ENCODE data around the gene TEAD4. TPM values are rescaled to one million over a fixed set of nuclear protein-coding genes. Genes with fewer than 3 reads are reported as not detected.

TEAD4 gene
- total RNA-seq, 2 donors from 2014 or later: not detected

- H3K9me3 ChIP-seq (ENCODE audit: control insufficient read depth, low read length, poor library complexity, severe bottlenecking): no peaks in the 10 kb centered on the region
- H3K27ac Mint-ChIP-seq: no peak overlapping the region
- DNase-seq (no peak), ATAC-seq (no peak)
- H3K36me3 Mint-ChIP-seq (ENCODE audit: low read depth): peaks cover 4% of the 10 kb centered on the region
- H3K4me3 Mint-ChIP-seq: no peak overlapping the region
- H3K27me3 Mint-ChIP-seq: no peaks in the 10 kb centered on the region
- peaks cover 5% of the 10 kb centered on the region for H3K4me1 Mint-ChIP-seq
These were observed 17.7 kb upstream of the TEAD4 start for GRCh38 chr12:2941524-2941923.

DNA sequence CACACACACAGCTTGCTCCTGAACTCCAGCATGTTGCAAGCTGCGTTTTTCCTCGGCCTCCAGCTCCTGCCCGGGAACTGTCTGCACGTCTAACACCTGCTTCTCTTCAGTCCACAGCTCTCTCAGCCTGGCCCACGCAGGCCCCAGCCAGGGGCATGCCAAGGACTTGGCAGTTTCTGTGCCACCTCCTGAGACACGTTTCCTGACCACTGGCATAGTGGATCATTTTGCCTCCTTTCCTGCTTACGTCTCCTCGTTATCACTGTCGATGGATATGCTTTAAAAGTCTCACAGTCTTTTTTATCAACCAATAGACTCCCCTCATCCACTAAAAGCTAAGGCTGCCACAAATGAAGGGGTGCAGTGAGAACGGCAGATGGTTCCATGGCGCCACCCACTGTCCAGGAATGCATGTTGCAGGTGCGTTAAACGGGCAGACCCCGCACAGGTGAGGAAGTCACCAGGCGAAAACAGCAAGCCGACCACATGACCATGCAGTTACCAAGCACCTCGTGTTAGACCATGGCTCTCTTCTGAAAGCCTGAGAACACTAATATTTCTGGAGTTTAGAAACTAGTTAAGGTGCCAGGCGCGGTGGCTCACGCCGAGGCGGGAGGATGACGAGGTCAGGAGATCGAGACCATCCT, 14.7 kb upstream of the TEAD4 start:
- ATAC-seq (peak; percentile 73), DNase-seq (peak; percentile 16 to 26 (median 16))
- H3K27ac Mint-ChIP-seq: no peak overlapping the region
- peaks cover 1% of the 10 kb centered on the region for H3K36me3 Mint-ChIP-seq (ENCODE audit: low read depth)
- peak overlapping the region; percentile 56 for H3K4me3 Mint-ChIP-seq
- H3K9me3 ChIP-seq (ENCODE audit: control insufficient read depth, low read length, poor library complexity, severe bottlenecking): no peaks in the 10 kb centered on the region
- H3K4me1 Mint-ChIP-seq: peaks cover 5% of the 10 kb centered on the region
- peaks cover 12% of the 10 kb centered on the region for H3K27me3 Mint-ChIP-seq

DNA sequence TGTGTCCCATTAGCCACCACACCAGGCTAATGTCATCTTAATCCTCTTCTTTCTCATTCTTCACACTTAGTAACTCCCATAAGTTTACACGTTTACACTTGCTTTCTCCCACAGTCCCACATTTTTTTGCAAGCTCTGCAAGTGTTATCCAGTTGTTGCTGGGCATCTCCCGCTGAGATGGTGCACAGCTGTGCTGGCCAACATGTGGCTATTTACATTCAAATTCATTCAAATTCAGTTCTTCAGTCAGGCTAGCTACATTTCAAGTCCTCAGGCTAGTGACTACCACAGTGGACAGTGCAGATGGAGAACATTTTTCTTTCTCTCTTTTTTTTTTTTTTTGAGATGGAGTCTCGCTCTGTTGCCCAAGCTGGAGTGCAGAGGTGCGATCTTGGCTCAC, 9.8 kb upstream of the TEAD4 start:
- ATAC-seq: no peak
- Mint-ChIP-seq H3K36me3 (ENCODE audit: low read depth) (no peaks in the 10 kb centered on the region), H3K4me1 (peaks cover 4% of the 10 kb centered on the region), H3K27ac (no peak overlapping the region), H3K4me3 (no peak overlapping the region), H3K27me3 (peaks cover 18% of the 10 kb centered on the region)
- DNase-seq: no peak
- no peaks in the 10 kb centered on the region for H3K9me3 ChIP-seq (ENCODE audit: control insufficient read depth, low read length, poor library complexity, severe bottlenecking)

GRCh38 chr12:2955888-2956287, 3.3 kb upstream of the TEAD4 start:
- no peak overlapping the region for H3K27ac Mint-ChIP-seq
- DNase-seq: no peak
- H3K4me3 Mint-ChIP-seq: no peak overlapping the region
- peaks cover 6% of the 10 kb centered on the region for H3K4me1 Mint-ChIP-seq
- peaks cover 38% of the 10 kb centered on the region for H3K27me3 Mint-ChIP-seq
- no peaks in the 10 kb centered on the region for H3K9me3 ChIP-seq (ENCODE audit: control insufficient read depth, low read length, poor library complexity, severe bottlenecking)
- ATAC-seq: no peak
- peaks cover 10% of the 10 kb centered on the region for H3K36me3 Mint-ChIP-seq (ENCODE audit: low read depth)

GRCh38 chr12:2957816-2958431, 1.3 kb upstream of the TEAD4 start:
- H3K27ac Mint-ChIP-seq: no peak overlapping the region
- peaks cover 10% of the 10 kb centered on the region for H3K36me3 Mint-ChIP-seq (ENCODE audit: low read depth)
- peak overlapping the region; percentile 79 for H3K4me3 Mint-ChIP-seq
- ATAC-seq (no peak), DNase-seq (no peak)
- H3K4me1 Mint-ChIP-seq: peaks cover 7% of the 10 kb centered on the region
- no peaks in the 10 kb centered on the region for H3K9me3 ChIP-seq (ENCODE audit: control insufficient read depth, low read length, poor library complexity, severe bottlenecking)
- H3K27me3 Mint-ChIP-seq: peaks cover 51% of the 10 kb centered on the region

DNA sequence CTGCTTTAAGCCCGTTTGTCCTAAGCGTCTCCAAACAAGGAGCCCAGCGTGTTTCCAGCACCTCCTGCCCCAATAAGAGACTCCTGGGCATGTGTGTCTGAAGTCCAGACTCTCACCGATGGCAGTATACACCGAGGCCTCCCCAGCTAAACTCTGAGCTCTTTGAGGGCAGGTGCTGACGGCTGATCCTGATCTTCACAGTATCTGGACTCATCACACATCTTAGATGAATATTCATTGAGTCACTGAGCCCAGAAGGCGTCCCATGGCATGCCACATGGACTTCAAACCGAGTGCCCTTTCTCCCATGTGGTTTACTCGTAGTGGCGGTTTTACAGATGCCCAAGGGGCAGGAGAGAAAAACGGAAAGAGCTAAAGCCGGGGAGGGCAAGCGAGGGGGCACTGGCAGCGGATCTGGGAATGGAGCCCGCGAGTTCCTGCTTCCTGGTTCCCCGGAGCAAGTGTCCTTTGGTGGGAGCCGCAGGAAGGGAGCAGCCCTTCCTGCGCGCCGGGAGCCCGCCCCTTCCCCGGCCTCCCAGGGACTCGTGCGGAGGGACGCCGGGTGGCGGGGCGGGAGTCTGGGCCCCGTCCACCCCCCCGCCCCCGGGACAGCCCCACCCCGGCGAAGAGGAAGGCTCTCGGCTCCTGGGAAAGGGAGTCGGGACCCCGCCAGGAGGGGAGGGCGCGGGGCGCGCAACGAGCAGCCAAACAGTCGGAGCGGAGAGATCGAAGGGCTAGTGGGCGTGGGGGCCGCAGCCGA, 585 bp upstream of the TEAD4 start:
- no peak overlapping the region for H3K27ac Mint-ChIP-seq
- peak overlapping the region; percentile 79 for H3K4me3 Mint-ChIP-seq
- peaks cover 7% of the 10 kb centered on the region for H3K4me1 Mint-ChIP-seq
- ATAC-seq (no peak), DNase-seq (no peak)
- H3K36me3 Mint-ChIP-seq (ENCODE audit: low read depth): peaks cover 10% of the 10 kb centered on the region
- peaks cover 58% of the 10 kb centered on the region for H3K27me3 Mint-ChIP-seq
- no peaks in the 10 kb centered on the region for H3K9me3 ChIP-seq (ENCODE audit: control insufficient read depth, low read length, poor library complexity, severe bottlenecking)

DNA sequence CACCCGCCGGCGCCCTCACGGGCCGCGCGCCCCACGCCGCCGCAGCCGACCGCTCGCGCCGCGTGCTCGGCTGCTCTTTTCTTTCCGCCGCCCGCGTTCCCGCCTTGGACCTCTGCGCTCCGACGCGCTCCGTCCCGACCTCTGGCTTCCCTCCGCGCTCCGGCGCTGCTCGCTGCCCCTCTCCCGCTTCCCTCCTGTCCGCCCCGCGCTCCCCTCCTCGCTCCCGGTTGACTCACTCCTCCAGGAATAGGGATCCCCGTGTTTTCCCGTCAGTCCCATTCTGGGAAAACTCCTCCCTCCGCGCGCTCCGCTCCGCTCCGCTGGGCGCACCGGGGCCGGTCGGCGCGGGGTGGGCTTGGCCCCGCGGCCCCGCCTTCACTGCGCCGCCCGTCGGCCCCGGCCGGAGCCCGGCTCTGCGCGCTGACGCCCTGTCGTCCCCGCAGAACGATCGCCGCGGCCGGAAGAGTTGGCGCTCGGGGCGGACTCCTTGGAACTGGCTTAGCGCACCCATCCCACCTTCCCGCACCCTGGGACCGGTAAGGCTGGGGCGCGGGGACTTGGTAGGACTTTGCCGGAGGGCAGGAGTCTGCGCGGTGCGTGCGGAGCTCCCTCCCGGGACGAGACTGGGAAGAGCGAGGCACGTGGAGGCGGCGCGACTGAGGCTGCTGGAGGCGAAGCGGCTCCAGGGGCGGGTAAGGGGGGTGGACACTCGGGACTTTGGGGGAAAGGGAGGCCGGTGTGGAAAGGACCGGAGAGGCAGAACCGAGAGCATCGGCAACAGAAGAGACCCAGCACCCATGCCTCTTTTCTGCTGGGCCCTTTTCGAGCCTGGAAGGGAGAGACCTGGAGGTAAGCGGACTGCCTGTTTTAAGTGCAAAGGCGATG, 550 bp downstream of the TEAD4 start:
- H3K4me3 Mint-ChIP-seq: peak overlapping the region; percentile 81
- DNase-seq (no peak), ATAC-seq (no peak)
- peaks cover 10% of the 10 kb centered on the region for H3K36me3 Mint-ChIP-seq (ENCODE audit: low read depth)
- peaks cover 7% of the 10 kb centered on the region for H3K4me1 Mint-ChIP-seq
- no peaks in the 10 kb centered on the region for H3K9me3 ChIP-seq (ENCODE audit: control insufficient read depth, low read length, poor library complexity, severe bottlenecking)
- no peak overlapping the region for H3K27ac Mint-ChIP-seq
- H3K27me3 Mint-ChIP-seq: peaks cover 68% of the 10 kb centered on the region

DNA sequence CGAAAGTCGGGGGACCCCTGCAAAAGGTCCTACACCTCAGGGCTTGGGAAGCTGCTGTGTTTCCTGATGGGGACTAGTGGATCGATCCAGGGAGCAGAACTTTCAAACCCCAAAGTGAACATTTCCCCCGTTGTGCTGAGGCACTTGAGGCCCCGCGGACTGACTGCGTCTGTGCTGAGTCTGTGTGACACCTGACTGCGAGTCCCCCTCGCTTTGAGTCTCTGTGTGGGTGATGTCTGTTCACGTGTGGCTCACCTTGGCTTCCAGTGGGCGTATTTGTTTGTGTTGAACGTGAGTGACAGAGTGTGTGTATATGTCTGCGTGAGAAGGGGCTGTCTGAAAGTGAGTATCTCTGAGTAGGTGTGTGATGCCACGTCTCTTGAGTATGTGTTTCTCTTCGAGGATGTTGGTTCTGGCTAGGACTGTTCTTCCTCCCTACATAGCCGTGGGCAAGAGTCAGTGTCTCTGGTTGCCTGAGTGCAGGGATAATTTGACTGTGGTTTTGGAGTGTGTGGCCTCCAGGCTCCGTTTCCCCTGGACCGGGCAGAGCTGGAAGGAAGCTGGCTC, 1.3 kb downstream of the TEAD4 start:
- ATAC-seq (no peak), DNase-seq (no peak)
- H3K9me3 ChIP-seq (ENCODE audit: control insufficient read depth, low read length, poor library complexity, severe bottlenecking): no peaks in the 10 kb centered on the region
- Mint-ChIP-seq H3K4me1 (peaks cover 7% of the 10 kb centered on the region), H3K4me3 (peak overlapping the region; percentile 81), H3K27ac (no peak overlapping the region), H3K36me3 (ENCODE audit: low read depth) (peaks cover 10% of the 10 kb centered on the region), H3K27me3 (peaks cover 70% of the 10 kb centered on the region)

DNA sequence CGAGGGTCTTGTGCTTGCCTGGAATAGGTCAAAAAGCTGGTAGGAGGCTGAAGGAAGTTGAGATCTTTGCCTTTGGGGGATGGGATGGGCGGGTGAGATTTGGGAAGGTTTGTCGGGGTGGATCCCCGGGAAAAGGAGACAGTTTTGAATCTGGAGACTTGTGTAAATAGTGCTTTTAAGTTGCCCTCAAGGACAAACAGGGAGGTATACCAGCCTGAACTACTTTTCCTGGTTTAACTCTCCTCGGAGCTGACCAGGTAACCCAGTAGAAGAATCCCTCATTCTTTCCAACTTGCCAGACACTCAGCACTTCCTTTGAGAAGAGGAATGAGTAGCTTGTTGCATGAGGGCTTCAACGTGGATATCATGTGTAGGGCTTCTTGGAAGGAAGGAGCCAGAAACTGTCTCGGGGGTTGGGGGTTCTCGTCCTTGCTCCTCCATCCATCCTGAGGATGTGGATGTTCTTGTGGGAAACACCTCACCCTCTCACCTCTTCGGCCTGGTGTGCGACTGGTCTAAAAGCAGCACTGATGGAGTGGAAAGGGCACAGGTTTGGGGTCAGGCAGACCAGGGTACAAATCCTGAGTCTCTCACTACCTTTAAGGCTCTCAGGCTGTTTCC, 1.9 kb downstream of the TEAD4 start:
- DNase-seq (no peak), ATAC-seq (no peak)
- Mint-ChIP-seq H3K4me1 (peaks cover 7% of the 10 kb centered on the region), H3K4me3 (peak overlapping the region; percentile 81), H3K27me3 (peaks cover 67% of the 10 kb centered on the region), H3K27ac (no peak overlapping the region), H3K36me3 (ENCODE audit: low read depth) (peaks cover 10% of the 10 kb centered on the region)
- H3K9me3 ChIP-seq (ENCODE audit: control insufficient read depth, low read length, poor library complexity, severe bottlenecking): no peaks in the 10 kb centered on the region

DNA sequence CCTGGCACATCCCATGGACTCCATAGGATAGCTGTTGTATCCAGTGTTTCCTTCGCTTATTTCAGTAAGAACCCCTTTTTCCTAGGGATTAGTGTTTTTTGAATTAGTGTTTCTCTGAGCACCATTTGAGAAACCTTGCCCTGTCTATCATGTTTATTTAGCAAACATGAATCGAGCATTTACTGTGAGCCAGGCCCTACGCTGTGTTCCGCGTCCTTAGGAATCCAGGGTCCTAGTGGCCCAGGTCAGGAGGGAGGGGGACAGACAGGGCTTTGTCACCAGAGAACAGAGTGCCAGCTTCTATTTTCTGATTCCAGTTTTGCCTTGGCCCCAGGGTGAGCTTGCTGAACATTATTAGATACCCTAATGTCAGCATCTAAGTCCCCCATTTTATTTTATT, 2.5 kb downstream of the TEAD4 start:
- DNase-seq: no peak
- H3K27ac Mint-ChIP-seq: no peak overlapping the region
- peaks cover 61% of the 10 kb centered on the region for H3K27me3 Mint-ChIP-seq
- H3K36me3 Mint-ChIP-seq (ENCODE audit: low read depth): peaks cover 10% of the 10 kb centered on the region
- no peak overlapping the region for H3K4me3 Mint-ChIP-seq
- H3K9me3 ChIP-seq (ENCODE audit: control insufficient read depth, low read length, poor library complexity, severe bottlenecking): no peaks in the 10 kb centered on the region
- no peak for ATAC-seq
- H3K4me1 Mint-ChIP-seq: peaks cover 7% of the 10 kb centered on the region

GRCh38 chr12:2963154-2963759, 4.1 kb downstream of the TEAD4 start:
- ATAC-seq: no peak
- H3K36me3 Mint-ChIP-seq (ENCODE audit: low read depth): peaks cover 7% of the 10 kb centered on the region
- H3K4me1 Mint-ChIP-seq: peaks cover 7% of the 10 kb centered on the region
- no peak overlapping the region for H3K27ac Mint-ChIP-seq
- no peak overlapping the region for H3K4me3 Mint-ChIP-seq
- H3K27me3 Mint-ChIP-seq: peaks cover 46% of the 10 kb centered on the region
- no peak for DNase-seq
- H3K9me3 ChIP-seq (ENCODE audit: control insufficient read depth, low read length, poor library complexity, severe bottlenecking): no peaks in the 10 kb centered on the region

- no peak overlapping the region for H3K27ac Mint-ChIP-seq
- no peak overlapping the region for H3K4me3 Mint-ChIP-seq
- peaks cover 41% of the 10 kb centered on the region for H3K27me3 Mint-ChIP-seq
- ATAC-seq (no peak), DNase-seq (no peak)
- H3K4me1 Mint-ChIP-seq: peaks cover 7% of the 10 kb centered on the region
- H3K36me3 Mint-ChIP-seq (ENCODE audit: low read depth): peaks cover 5% of the 10 kb centered on the region
- no peaks in the 10 kb centered on the region for H3K9me3 ChIP-seq (ENCODE audit: control insufficient read depth, low read length, poor library complexity, severe bottlenecking)
These were observed 4.6 kb downstream of the TEAD4 start for GRCh38 chr12:2963760-2964292.

All from T-helper 17 cell (primary cell).